ENCODE data around the gene P2RX1.

DNA sequence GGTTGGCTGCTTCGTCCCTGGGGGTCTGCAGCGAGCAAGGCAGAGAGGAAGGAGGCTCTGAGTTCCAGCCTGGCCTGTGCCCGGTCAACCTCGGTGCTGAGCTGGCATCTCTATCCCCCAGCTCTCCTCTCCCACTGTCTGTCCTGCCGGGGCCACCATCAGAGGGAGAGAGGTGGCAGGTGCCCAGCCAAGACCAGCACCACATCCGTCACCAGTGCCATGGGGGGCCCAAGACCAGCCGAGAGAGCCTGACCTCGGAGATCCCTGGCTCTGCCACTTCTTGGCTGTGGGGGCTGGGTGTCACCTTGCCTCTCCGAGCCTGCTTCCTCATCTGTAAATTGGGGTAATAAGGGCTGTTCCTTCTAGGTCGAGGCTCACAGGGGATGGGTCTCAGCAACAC, 560 bp upstream of the P2RX1 start:
- no peak for TF ChIP-seq NR3C1 (IDR thresholded peaks at IDR 0.05)
- TF ChIP-seq, protein P1, sequence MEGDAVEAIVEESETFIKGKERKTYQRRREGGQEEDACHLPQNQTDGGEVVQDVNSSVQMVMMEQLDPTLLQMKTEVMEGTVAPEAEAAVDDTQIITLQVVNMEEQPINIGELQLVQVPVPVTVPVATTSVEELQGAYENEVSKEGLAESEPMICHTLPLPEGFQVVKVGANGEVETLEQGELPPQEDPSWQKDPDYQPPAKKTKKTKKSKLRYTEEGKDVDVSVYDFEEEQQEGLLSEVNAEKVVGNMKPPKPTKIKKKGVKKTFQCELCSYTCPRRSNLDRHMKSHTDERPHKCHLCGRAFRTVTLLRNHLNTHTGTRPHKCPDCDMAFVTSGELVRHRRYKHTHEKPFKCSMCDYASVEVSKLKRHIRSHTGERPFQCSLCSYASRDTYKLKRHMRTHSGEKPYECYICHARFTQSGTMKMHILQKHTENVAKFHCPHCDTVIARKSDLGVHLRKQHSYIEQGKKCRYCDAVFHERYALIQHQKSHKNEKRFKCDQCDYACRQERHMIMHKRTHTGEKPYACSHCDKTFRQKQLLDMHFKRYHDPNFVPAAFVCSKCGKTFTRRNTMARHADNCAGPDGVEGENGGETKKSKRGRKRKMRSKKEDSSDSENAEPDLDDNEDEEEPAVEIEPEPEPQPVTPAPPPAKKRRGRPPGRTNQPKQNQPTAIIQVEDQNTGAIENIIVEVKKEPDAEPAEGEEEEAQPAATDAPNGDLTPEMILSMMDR (IDR thresholded peaks at IDR 0.05): no peak
- TF ChIP-seq BHLHE40 (IDR thresholded peaks at IDR 0.05; ENCODE audit: low read depth, low read length): no peak
- TF ChIP-seq, protein P2, sequence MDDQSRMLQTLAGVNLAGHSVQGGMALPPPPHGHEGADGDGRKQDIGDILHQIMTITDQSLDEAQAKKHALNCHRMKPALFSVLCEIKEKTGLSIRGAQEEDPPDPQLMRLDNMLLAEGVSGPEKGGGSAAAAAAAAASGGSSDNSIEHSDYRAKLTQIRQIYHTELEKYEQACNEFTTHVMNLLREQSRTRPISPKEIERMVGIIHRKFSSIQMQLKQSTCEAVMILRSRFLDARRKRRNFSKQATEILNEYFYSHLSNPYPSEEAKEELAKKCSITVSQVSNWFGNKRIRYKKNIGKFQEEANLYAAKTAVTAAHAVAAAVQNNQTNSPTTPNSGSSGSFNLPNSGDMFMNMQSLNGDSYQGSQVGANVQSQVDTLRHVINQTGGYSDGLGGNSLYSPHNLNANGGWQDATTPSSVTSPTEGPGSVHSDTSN (IDR thresholded peaks at IDR 0.05): no peak
